ENCODE data around the gene LACTB.

LACTB gene

DNA sequence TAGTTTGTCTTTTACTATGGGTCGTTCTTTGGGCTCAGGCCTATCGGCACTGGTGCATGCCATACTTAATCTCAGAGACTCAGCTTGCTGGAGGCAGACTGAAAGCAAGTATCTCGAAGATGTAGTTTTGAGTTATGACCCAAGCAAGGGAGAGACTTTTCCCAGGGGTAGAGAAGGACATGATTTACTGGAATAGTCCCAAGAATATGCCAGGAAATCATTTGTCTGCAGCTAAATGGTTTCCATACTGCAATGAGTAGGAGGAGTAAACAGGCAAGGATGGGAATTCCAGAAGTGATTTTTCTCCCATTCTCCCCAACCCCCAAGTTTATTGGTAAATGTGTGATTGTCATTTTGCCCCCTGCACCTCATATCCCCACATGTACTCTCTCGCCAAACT lies 35.4 kb upstream of the LACTB start:
- Histone ChIP-seq H3K4me3 (ENCODE audit: low read depth, low read length, poor library complexity, severe bottlenecking) (no peak overlapping the region), H3F3A (ENCODE audit: insufficient read depth, low read length) (no peaks in the 10 kb centered on the region), H3K36me3 (ENCODE audit: insufficient read depth, low read length) (no peaks in the 10 kb centered on the region), H3K27me3 (ENCODE audit: insufficient read depth, low read length) (no peaks in the 10 kb centered on the region), H3K4me1 (ENCODE audit: insufficient read depth, low read length, severe bottlenecking) (no peaks in the 10 kb centered on the region), H2AFZ (ENCODE audit: low read length) (no peak overlapping the region), H3K79me2 (ENCODE audit: insufficient read depth, low read length) (no peaks in the 10 kb centered on the region), H3K9me2 (ENCODE audit: low read depth, low read length) (no peaks in the 10 kb centered on the region), H3K4me2 (ENCODE audit: low read length) (no peak overlapping the region), H3K27ac (ENCODE audit: low read depth, low read length, poor library complexity, severe bottlenecking) (no peak overlapping the region), H4K20me1 (ENCODE audit: insufficient read depth, low read length) (no peaks in the 10 kb centered on the region), H3K9ac (ENCODE audit: low read length) (no peak overlapping the region), H3K9me3 (ENCODE audit: low read length) (no peaks in the 10 kb centered on the region)
- TF ChIP-seq EZH2 (IDR thresholded peaks at IDR 0.05; ENCODE audit: borderline replicate concordance, low read length): no peak

DNA sequence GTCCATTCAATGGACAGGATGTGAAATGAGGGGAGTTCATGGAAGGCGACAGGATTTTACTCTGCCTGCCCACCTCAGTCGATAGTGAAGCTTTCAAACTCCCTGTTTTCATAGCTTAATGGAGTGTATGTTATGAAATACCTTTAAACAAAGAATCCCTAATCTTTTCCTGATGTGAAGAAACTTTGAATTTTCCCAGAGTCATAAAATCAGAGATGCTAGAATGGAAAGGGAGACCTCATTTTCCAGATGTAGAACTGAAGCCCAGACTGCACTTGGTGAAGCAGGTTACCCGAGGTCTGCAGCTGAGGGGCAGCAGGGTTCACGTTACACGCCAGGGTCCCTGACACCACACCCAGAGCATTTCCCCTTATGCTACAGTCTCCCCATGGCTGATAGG lies 34.7 kb upstream of the LACTB start:
- Histone ChIP-seq H3K9me2 (ENCODE audit: low read depth, low read length) (no peaks in the 10 kb centered on the region), H3K79me2 (ENCODE audit: insufficient read depth, low read length) (no peaks in the 10 kb centered on the region), H3K4me3 (ENCODE audit: low read depth, low read length, poor library complexity, severe bottlenecking) (no peak overlapping the region), H3K9ac (ENCODE audit: low read length) (no peak overlapping the region), H4K20me1 (ENCODE audit: insufficient read depth, low read length) (no peaks in the 10 kb centered on the region), H3F3A (ENCODE audit: insufficient read depth, low read length) (no peaks in the 10 kb centered on the region), H2AFZ (ENCODE audit: low read length) (no peak overlapping the region), H3K36me3 (ENCODE audit: insufficient read depth, low read length) (no peaks in the 10 kb centered on the region), H3K4me2 (ENCODE audit: low read length) (no peak overlapping the region), H3K9me3 (ENCODE audit: low read length) (no peaks in the 10 kb centered on the region), H3K4me1 (ENCODE audit: insufficient read depth, low read length, severe bottlenecking) (no peaks in the 10 kb centered on the region), H3K27ac (ENCODE audit: low read depth, low read length, poor library complexity, severe bottlenecking) (no peak overlapping the region), H3K27me3 (ENCODE audit: insufficient read depth, low read length) (no peaks in the 10 kb centered on the region)
- no peak for TF ChIP-seq EZH2 (IDR thresholded peaks at IDR 0.05; ENCODE audit: borderline replicate concordance, low read length)
- TF ChIP-seq, protein P1, sequence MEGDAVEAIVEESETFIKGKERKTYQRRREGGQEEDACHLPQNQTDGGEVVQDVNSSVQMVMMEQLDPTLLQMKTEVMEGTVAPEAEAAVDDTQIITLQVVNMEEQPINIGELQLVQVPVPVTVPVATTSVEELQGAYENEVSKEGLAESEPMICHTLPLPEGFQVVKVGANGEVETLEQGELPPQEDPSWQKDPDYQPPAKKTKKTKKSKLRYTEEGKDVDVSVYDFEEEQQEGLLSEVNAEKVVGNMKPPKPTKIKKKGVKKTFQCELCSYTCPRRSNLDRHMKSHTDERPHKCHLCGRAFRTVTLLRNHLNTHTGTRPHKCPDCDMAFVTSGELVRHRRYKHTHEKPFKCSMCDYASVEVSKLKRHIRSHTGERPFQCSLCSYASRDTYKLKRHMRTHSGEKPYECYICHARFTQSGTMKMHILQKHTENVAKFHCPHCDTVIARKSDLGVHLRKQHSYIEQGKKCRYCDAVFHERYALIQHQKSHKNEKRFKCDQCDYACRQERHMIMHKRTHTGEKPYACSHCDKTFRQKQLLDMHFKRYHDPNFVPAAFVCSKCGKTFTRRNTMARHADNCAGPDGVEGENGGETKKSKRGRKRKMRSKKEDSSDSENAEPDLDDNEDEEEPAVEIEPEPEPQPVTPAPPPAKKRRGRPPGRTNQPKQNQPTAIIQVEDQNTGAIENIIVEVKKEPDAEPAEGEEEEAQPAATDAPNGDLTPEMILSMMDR (IDR thresholded peaks at IDR 0.05; ENCODE audit: low read length): no peak

DNA sequence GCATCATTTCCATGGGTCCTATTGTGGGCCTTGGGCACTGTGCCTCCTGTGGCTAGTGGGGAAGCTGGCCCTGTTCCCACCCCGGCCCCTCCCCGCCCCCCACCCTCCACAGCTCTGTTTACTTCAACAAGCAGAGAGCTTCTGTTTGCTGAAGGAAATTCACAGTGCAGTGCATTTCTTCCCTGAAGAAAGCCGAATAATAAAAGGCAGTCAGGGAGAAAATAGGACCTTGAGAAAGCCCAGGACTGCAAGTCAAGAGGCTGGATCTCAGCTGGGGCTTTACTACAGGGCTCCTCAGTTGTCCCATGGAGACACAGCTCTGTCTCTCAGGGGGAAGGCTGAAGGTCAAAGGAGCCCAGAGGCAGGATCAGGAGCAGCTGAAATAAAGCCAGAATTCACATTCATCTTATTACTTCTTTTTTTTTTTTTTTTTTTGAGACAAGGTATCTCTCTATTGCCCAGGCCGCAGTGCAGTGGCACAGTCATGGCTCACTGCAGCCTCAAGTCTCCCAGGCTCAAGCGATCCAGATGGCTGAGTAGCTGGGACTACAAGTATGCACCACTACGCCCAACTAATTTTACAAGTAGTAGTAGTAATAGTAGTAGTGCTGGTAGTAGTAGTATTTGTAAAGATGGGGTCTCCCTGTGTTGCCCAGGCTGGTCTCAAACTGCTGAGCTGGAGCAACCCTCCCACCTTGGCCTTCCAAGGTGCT lies 33.0 kb upstream of the LACTB start:
- no peak overlapping the region for H2AFZ ChIP-seq (ENCODE audit: low read length)
- H3K9ac ChIP-seq (ENCODE audit: low read length): no peak overlapping the region
- no peak overlapping the region for H3K4me2 ChIP-seq (ENCODE audit: low read length)

More for the DNA sequence above, 33.0 kb upstream of the LACTB start:
- no peaks in the 10 kb centered on the region for H4K20me1 ChIP-seq (ENCODE audit: insufficient read depth, low read length)
- H3K4me3 ChIP-seq (ENCODE audit: low read depth, low read length, poor library complexity, severe bottlenecking): no peak overlapping the region
- no peaks in the 10 kb centered on the region for H3K27me3 ChIP-seq (ENCODE audit: insufficient read depth, low read length)
- no peak for TF ChIP-seq EZH2 (IDR thresholded peaks at IDR 0.05; ENCODE audit: borderline replicate concordance, low read length)
- TF ChIP-seq, protein P1 (IDR thresholded peaks at IDR 0.05; ENCODE audit: low read length): no peak
- no peaks in the 10 kb centered on the region for H3K79me2 ChIP-seq (ENCODE audit: insufficient read depth, low read length)
- H3K9me2 ChIP-seq (ENCODE audit: low read depth, low read length): no peaks in the 10 kb centered on the region
- no peaks in the 10 kb centered on the region for H3K36me3 ChIP-seq (ENCODE audit: insufficient read depth, low read length)
- no peaks in the 10 kb centered on the region for H3K4me1 ChIP-seq (ENCODE audit: insufficient read depth, low read length, severe bottlenecking)
- H3K9me3 ChIP-seq (ENCODE audit: low read length): no peaks in the 10 kb centered on the region
- no peak overlapping the region for H3K27ac ChIP-seq (ENCODE audit: low read depth, low read length, poor library complexity, severe bottlenecking)
- H3F3A ChIP-seq (ENCODE audit: insufficient read depth, low read length): no peaks in the 10 kb centered on the region
